Common myeloid progenitor, CD34-positive (primary cell): Measurements from ENCODE around the gene SLC29A1.
"Not testable (repeated sequence)": the region's sequence is repeated elsewhere in the genome, so short reads cannot be mapped to it uniquely, and the experiment has no call there.

Source experiments
- CTCF ChIA-PET: fragments of 350-600 bp; sonication (Branson Sonifier 250); formaldehyde crosslinking; loops from one replicate; lab custom pipeline; 2021; ENCODE audit warnings: antibody characterized with exemption; lab: Charles Lee
- POLR2A ChIA-PET: fragments of 350-600 bp; sonication (Branson Sonifier 250); formaldehyde crosslinking; loops from one replicate; lab custom pipeline; 2021; ENCODE audit warnings: antibody characterized with exemption; lab: Charles Lee
- DNase-seq, 3 donors: peaks; one replicate each; pipeline versions ENCODE4 v3.0.0 to v3.0.0-alpha.2; 2013
- H3K27ac ChIP-seq, 2 experiments: 1 replicate in 1 of 2; 2 replicates in 1 of 2; pipeline ENCODE4 v1.7.0; 2013; ENCODE audit warnings: inconsistent platforms in 2 of 2, low read length in 2 of 2, mild to moderate bottlenecking in 2 of 2, low read depth in 1 of 2, moderate library complexity in 1 of 2; ENCODE audit not compliant: severe bottlenecking in 2 of 2, insufficient read depth in 1 of 2, poor library complexity in 1 of 2
- H3K27me3 ChIP-seq, 5 experiments: replicated peaks in 2 of 5; 1 replicate in 3 of 5; 2 replicates in 2 of 5; pipeline versions ENCODE4 v1.6.1 to v1.7.0; 2013; ENCODE audit warnings: low read length in 4 of 5, mild to moderate bottlenecking in 2 of 5, moderate library complexity in 2 of 5, inconsistent platforms in 1 of 5; ENCODE audit not compliant: insufficient read depth in 5 of 5, control insufficient read depth in 4 of 5
- H3K36me3 ChIP-seq, 4 experiments: 1 replicate in 2 of 4; 2 replicates in 2 of 4; pipeline versions ENCODE4 v1.6.1 to v1.7.0; 2013; ENCODE audit warnings: low read length in 3 of 4, control low read depth in 1 of 4, mild to moderate bottlenecking in 1 of 4; ENCODE audit not compliant: control insufficient read depth in 4 of 4, insufficient read depth in 4 of 4
- H3K4me1 ChIP-seq, 4 experiments: 1 replicate in 3 of 4; 2 replicates in 1 of 4; pipeline versions ENCODE4 v1.6.1 to v1.7.1; 2013; ENCODE audit warnings: low read length in 3 of 4, mild to moderate bottlenecking in 3 of 4, control low read depth in 1 of 4, inconsistent platforms in 1 of 4, moderate library complexity in 1 of 4; ENCODE audit not compliant: control insufficient read depth in 4 of 4, insufficient read depth in 4 of 4; ENCODE audit errors: control extremely low read depth in 1 of 4
- H3K4me3 ChIP-seq, 7 experiments: 1 replicate in 4 of 7; 2 replicates in 3 of 7; pipeline versions ENCODE4 v1.5.1 to v1.7.0; 2013; ENCODE audit warnings: mild to moderate bottlenecking in 7 of 7, low read length in 6 of 7, moderate library complexity in 6 of 7, inconsistent platforms in 2 of 7, low read depth in 2 of 7, control low read depth in 1 of 7; ENCODE audit not compliant: insufficient read depth in 4 of 7, control insufficient read depth in 1 of 7; ENCODE audit errors: extremely low read depth in 1 of 7
- H3K9me3 ChIP-seq, 5 experiments: 1 replicate in 4 of 5; 2 replicates in 1 of 5; pipeline versions ENCODE4 v1.6.1 to v1.7.1; 2013; ENCODE audit warnings: low read length in 4 of 5, mild to moderate bottlenecking in 2 of 5, inconsistent platforms in 1 of 5, low read depth in 1 of 5, moderate library complexity in 1 of 5; ENCODE audit not compliant: control insufficient read depth in 4 of 5, insufficient read depth in 2 of 5; ENCODE audit errors: control extremely low read depth in 1 of 5
- WGBS: methylation state at CpG from one replicate; pipeline ENCODE4 v1.1.5; 2013; ENCODE audit not compliant: insufficient coverage; 5-methylcytosine and 5-hydroxymethylcytosine counted together

SLC29A1 gene

GRCh38 chr6:44185356-44185755 lies 38.0 kb upstream of the SLC29A1 start:
- POLR2A ChIA-PET, result interaction anchor here (1.3 kb wide), 1 partner anchor 8 kb away, joined by 3 read pairs; no protein-coding TSS in a partner anchor
- not testable (repeated sequence) for H3K27me3 ChIP-seq, H3K36me3 ChIP-seq, H3K27ac ChIP-seq, H3K4me3 ChIP-seq, DNase-seq, H3K9me3 ChIP-seq, H3K4me1 ChIP-seq
- WGBS, result 76% methylated on average over 4 of the region's 7 CpGs
- CTCF ChIA-PET, result interaction anchor here (0.6 to 1.4 kb wide), 4 partner anchors 23 to 52 kb away, joined by 3 to 4 read pairs (median 3); no protein-coding TSS in a partner anchor

GRCh38 chr6:44185953-44186634 lies 37.3 kb upstream of the SLC29A1 start:
- POLR2A ChIA-PET, result interaction anchor here (0.6 to 1.3 kb wide), 2 partner anchors 9 to 70 kb away, joined by 3 read pairs; no protein-coding TSS in a partner anchor
- H3K27ac ChIP-seq, result no peak overlapping the region

GRCh38 chr6:44186635-44187025 lies 36.8 kb upstream of the SLC29A1 start:
- Histone ChIP-seq H3K4me1 (peaks cover 0 to 9% (median 5%) of the 10 kb centered on the region in 4 experiments), H3K4me3 (no peak overlapping the region), H3K36me3 (no peaks in the 10 kb centered on the region), H3K27ac (no peak overlapping the region), H3K27me3 (no peaks in the 10 kb centered on the region), H3K9me3 (no peaks in the 10 kb centered on the region)
- ChIA-PET POLR2A (interaction anchor here (0.6 to 1.3 kb wide), 2 partner anchors 10 to 70 kb away, joined by 3 read pairs; no protein-coding TSS in a partner anchor), CTCF (interaction anchor here (0.9 to 2.7 kb wide), 6 partner anchors 13 to 51 kb away, joined by 3 to 7 read pairs (median 4); no protein-coding TSS in a partner anchor)
- 100% methylated on average over 5 of the region's 7 CpGs for WGBS
- DNase-seq, result no peak

More at GRCh38 chr6:44185953-44186634, 37.3 kb upstream of the SLC29A1 start:
- Histone ChIP-seq H3K36me3 (no peaks in the 10 kb centered on the region), H3K4me1 (peaks cover 0 to 9% (median 5%) of the 10 kb centered on the region in 4 experiments), H3K9me3 (no peaks in the 10 kb centered on the region), H3K27me3 (no peaks in the 10 kb centered on the region), H3K4me3 (no peak overlapping the region)
- 34% methylated on average over 9 of the region's 9 CpGs for WGBS
- CTCF ChIA-PET, result interaction anchor here (0.6 to 1.6 kb wide), 6 partner anchors 16 to 51 kb away, joined by 3 to 4 read pairs (median 3); no protein-coding TSS in a partner anchor
- DNase-seq, result no peak

GRCh38 chr6:44188819-44189218 lies 34.6 kb upstream of the SLC29A1 start:
- H3K4me3 ChIP-seq, result no peak overlapping the region
- WGBS, result 100% methylated on average over 1 of the region's 2 CpGs
- ChIA-PET POLR2A (interaction anchor here (0.7 kb wide), 1 partner anchor 1010 kb away, joined by 3 read pairs; no protein-coding TSS in a partner anchor), CTCF (interaction anchor here (1.1 to 2.7 kb wide), 5 partner anchors 12 to 68 kb away, joined by 3 to 11 read pairs (median 5); partner anchors contain the start of gene SLC35B2)
- no peaks in the 10 kb centered on the region for H3K9me3 ChIP-seq
- H3K27me3 ChIP-seq, result no peaks in the 10 kb centered on the region
- DNase-seq, result no peak
- no peaks in the 10 kb centered on the region for H3K36me3 ChIP-seq
- peaks cover 0 to 16% (median 11%) of the 10 kb centered on the region in 4 experiments for H3K4me1 ChIP-seq
- H3K27ac ChIP-seq, result no peak overlapping the region

GRCh38 chr6:44189257-44189656 lies 34.1 kb upstream of the SLC29A1 start:
- CTCF ChIA-PET, result interaction anchor here (0.8 to 2.7 kb wide), 7 partner anchors 12 to 68 kb away, joined by 3 to 11 read pairs (median 5); partner anchors contain the start of gene SLC35B2
- H3K36me3 ChIP-seq, result no peaks in the 10 kb centered on the region
- 65% methylated on average over 2 of the region's 2 CpGs for WGBS
- H3K4me3 ChIP-seq, result no peak overlapping the region
- H3K9me3 ChIP-seq, result no peaks in the 10 kb centered on the region
- POLR2A ChIA-PET, result interaction anchor here (0.6 kb wide), 2 partner anchors 45 to 189 kb away, joined by 3 to 5 read pairs; no protein-coding TSS in a partner anchor
- no peak overlapping the region for H3K27ac ChIP-seq
- peaks cover 0 to 16% (median 11%) of the 10 kb centered on the region in 4 experiments for H3K4me1 ChIP-seq
- H3K27me3 ChIP-seq, result no peaks in the 10 kb centered on the region
- DNase-seq, result no peak

GRCh38 chr6:44190715-44191114 lies 32.7 kb upstream of the SLC29A1 start:
- CTCF ChIA-PET, result interaction anchor here (1.7 to 2.0 kb wide), 2 partner anchors 10 to 14 kb away, joined by 4 to 11 read pairs; no protein-coding TSS in a partner anchor

More at GRCh38 chr6:44190715-44191114, 32.7 kb upstream of the SLC29A1 start:
- Histone ChIP-seq H3K27me3 (no peaks in the 10 kb centered on the region), H3K27ac (no peak overlapping the region), H3K9me3 (no peaks in the 10 kb centered on the region), H3K4me1 (peaks cover 0 to 14% (median 11%) of the 10 kb centered on the region in 4 experiments), H3K4me3 (no peak overlapping the region), H3K36me3 (no peaks in the 10 kb centered on the region)
- 60% methylated on average over 1 of the region's 2 CpGs for WGBS
- POLR2A ChIA-PET, result no interaction called here
- DNase-seq, result peak in 1 of 3 donors; percentile 36
